Hepatocyte (in vitro differentiated cells): ENCODE data around the gene PLEKHG4B. TPM values are rescaled to one million over a fixed set of nuclear protein-coding genes. Genes with fewer than 3 reads are reported as not detected.

Source experiments
- DNase-seq: peaks from one replicate; pipeline ENCODE4 v3.0.0-alpha.2; 2016; ENCODE audit warnings: low spot score
- H2AFZ ChIP-seq: fragments of 200-600 bp; sonication (generic); 2 replicates; pipeline ENCODE4 v1.6.0; 2016; ENCODE audit warnings: antibody characterized with exemption, mild to moderate bottlenecking
- H3K27ac ChIP-seq: fragments of 200-600 bp; sonication (generic); 2 replicates; pipeline ENCODE4 v1.5.1; 2016; ENCODE audit warnings: mild to moderate bottlenecking
- H3K27me3 ChIP-seq: fragments of 200-600 bp; sonication (generic); 2 replicates; pipeline ENCODE4 v1.6.1; 2016
- H3K36me3 ChIP-seq: fragments of 200-600 bp; sonication (generic); replicated peaks from 2 replicates; pipeline ENCODE4 v1.5.1; 2016; ENCODE audit warnings: low read depth; ENCODE audit not compliant: insufficient read depth
- H3K4me1 ChIP-seq: fragments of 200-600 bp; sonication (generic); 2 replicates; pipeline ENCODE4 v1.5.1; 2016; ENCODE audit warnings: mild to moderate bottlenecking, moderate library complexity; ENCODE audit not compliant: insufficient read depth
- H3K4me2 ChIP-seq: fragments of 200-600 bp; sonication (generic); 2 replicates; pipeline ENCODE4 v1.6.0; 2016
- H3K4me3 ChIP-seq: fragments of 200-600 bp; sonication (generic); 2 replicates; pipeline ENCODE4 v1.5.1; 2016; ENCODE audit warnings: mild to moderate bottlenecking
- H3K79me2 ChIP-seq: fragments of 200-600 bp; sonication (generic); 2 replicates; pipeline ENCODE4 v1.6.0; 2017; ENCODE audit warnings: mild to moderate bottlenecking
- H3K9me2 ChIP-seq: fragments of 200-600 bp; sonication (generic); replicated peaks from 2 replicates; pipeline ENCODE4 v1.6.0; 2017; ENCODE audit warnings: mild to moderate bottlenecking; ENCODE audit not compliant: insufficient read depth
- H3K9me3 ChIP-seq: fragments of 200-600 bp; sonication (generic); 2 replicates; pipeline ENCODE4 v1.5.1; 2016; ENCODE audit warnings: low read depth, mild to moderate bottlenecking
- H4K20me1 ChIP-seq: fragments of 200-600 bp; sonication (generic); 2 replicates; pipeline ENCODE4 v1.6.0; 2016; ENCODE audit warnings: mild to moderate bottlenecking; ENCODE audit not compliant: insufficient read depth, poor library complexity, severe bottlenecking
- CTCF ChIP-seq: fragments of 200-600 bp; sonication (generic); IDR thresholded peaks from 2 replicates; pipeline ENCODE4 v1.5.1; 2016; ENCODE audit warnings: antibody characterized with exemption, mild to moderate bottlenecking; ENCODE audit not compliant: poor library complexity
- EZH2 ChIP-seq: fragments of 200-600 bp; sonication (generic); IDR thresholded peaks from 2 replicates; pipeline ENCODE4 v1.6.1; 2016; ENCODE audit warnings: antibody characterized with exemption, mild to moderate bottlenecking, borderline replicate concordance
- EZH2phosphoT487 ChIP-seq: fragments of 200-600 bp; sonication (generic); IDR thresholded peaks from one replicate; pipeline ENCODE4 v1.6.1; 2018; ENCODE audit warnings: antibody characterized with exemption, mild to moderate bottlenecking, low read depth, moderate library complexity; ENCODE audit not compliant: unreplicated experiment, severe bottlenecking
- WGBS: methylation state at CpG from one replicate; pipeline ENCODE4 v1.1.6; 2016; ENCODE audit warnings: low lambda C conversion rate; ENCODE audit errors: missing lambda C conversion rate; 5-methylcytosine and 5-hydroxymethylcytosine counted together
- polyA plus RNA-seq: library from polyadenylated mRNA; unstranded; fragments of >200 nt; fragmentation: Nextera tagmentation; extraction: Ambion mirVana; gene quantifications from 2 replicates; pipeline ENCODE4 v1.2.1, GENCODE V29; 2016
- total RNA-seq: library from RNA; depleted of rRNA; stranded (reverse); fragments of >200 nt; gene quantifications from 2 replicates; pipeline ENCODE4 v1.2.3, GENCODE V29; 2014

The PLEKHG4B gene
- total and polyA plus RNA-seq, 2 experiments from 2014 or later = 3.6 to 4.0 TPM

- no peaks in the 10 kb centered on the region for H4K20me1 ChIP-seq
- no peaks in the 10 kb centered on the region for H3K79me2 ChIP-seq
- no peak for DNase-seq
- H3K27me3 ChIP-seq = no peaks in the 10 kb centered on the region
- no peak overlapping the region for H2AFZ ChIP-seq
- TF ChIP-seq EZH2phosphoT487 (no peak), EZH2 (no peak), CTCF (no peak)
- H3K9me2 ChIP-seq = no peaks in the 10 kb centered on the region
- H3K36me3 ChIP-seq = no peaks in the 10 kb centered on the region
- H3K9me3 ChIP-seq = no peaks in the 10 kb centered on the region
- no peak overlapping the region for H3K4me3 ChIP-seq
- no peak overlapping the region for H3K4me2 ChIP-seq
- H3K27ac ChIP-seq = no peak overlapping the region
- no peaks in the 10 kb centered on the region for H3K4me1 ChIP-seq
- WGBS = 90% methylated on average over 32 of the region's 32 CpGs
Measured at GRCh38 chr5:169071-169727, 77.2 kb downstream of the PLEKHG4B start.

GRCh38 chr5:169728-170094 is 77.7 kb downstream of the PLEKHG4B start:
- Histone ChIP-seq H2AFZ (no peak overlapping the region), H3K4me2 (no peak overlapping the region), H3K4me3 (no peak overlapping the region), H3K9me3 (no peaks in the 10 kb centered on the region), H4K20me1 (no peaks in the 10 kb centered on the region), H3K9me2 (no peaks in the 10 kb centered on the region), H3K79me2 (no peaks in the 10 kb centered on the region), H3K36me3 (no peaks in the 10 kb centered on the region), H3K4me1 (no peaks in the 10 kb centered on the region), H3K27ac (no peak overlapping the region), H3K27me3 (no peaks in the 10 kb centered on the region)
- no peak for TF ChIP-seq EZH2phosphoT487
- no peak for TF ChIP-seq EZH2
- TF ChIP-seq CTCF = no peak
- no peak for DNase-seq
- WGBS = 95% methylated on average over 9 of the region's 12 CpGs

GRCh38 chr5:170971-171800 is 79.2 kb downstream of the PLEKHG4B start:
- 94% methylated on average over 36 of the region's 37 CpGs for WGBS
- Histone ChIP-seq H3K79me2 (no peaks in the 10 kb centered on the region), H3K27me3 (no peaks in the 10 kb centered on the region), H3K4me1 (no peaks in the 10 kb centered on the region), H3K9me2 (no peaks in the 10 kb centered on the region), H3K36me3 (no peaks in the 10 kb centered on the region), H3K4me2 (no peak overlapping the region), H3K4me3 (no peak overlapping the region), H3K9me3 (no peaks in the 10 kb centered on the region), H4K20me1 (no peaks in the 10 kb centered on the region), H3K27ac (no peak overlapping the region), H2AFZ (no peak overlapping the region)
- TF ChIP-seq EZH2 (no peak), CTCF (no peak), EZH2phosphoT487 (no peak)
- DNase-seq = no peak
